A549 (cell line): Measurements from ENCODE around the gene CACNG5.

Experiments used
- CEBPB ChIP-seq, 2 experiments: fragments of >200 bp in 1 of 2; sonication (Bioruptor Twin) in 1 of 2; formaldehyde crosslinking in 1 of 2; IDR thresholded peaks; 2 replicates each; pipeline ENCODE4 v1.6.1; 2012 to 2016
- EHMT2 ChIP-seq: fragments of 200-600 bp; sonication (generic); IDR thresholded peaks from 2 replicates; pipeline ENCODE4 v1.6.1; 2016; ENCODE audit warnings: antibody characterized with exemption, low read depth, mild to moderate bottlenecking, moderate library complexity
- EP300 ChIP-seq, 2 experiments: fragments of >200 bp; sonication (Bioruptor Twin); formaldehyde crosslinking; IDR thresholded peaks; 2 replicates in 1 of 2; 3 replicates in 1 of 2; pipeline ENCODE4 v1.6.1; 2016 to 2017
- ESRRA ChIP-seq: fragments of 150-350 bp; IDR thresholded peaks from 2 replicates; pipeline ENCODE4 v1.6.1; 2014; ENCODE audit warnings: mild to moderate bottlenecking, low read length, borderline replicate concordance
- MAFK ChIP-seq: fragments of 450-650 bp; IDR thresholded peaks from 2 replicates; pipeline ENCODE4 v1.6.1; 2014; ENCODE audit not compliant: partially characterized antibody
- PHF8 ChIP-seq: fragments of 200-600 bp; sonication (generic); IDR thresholded peaks from 2 replicates; pipeline ENCODE4 v1.6.1; 2016; ENCODE audit warnings: low read depth, mild to moderate bottlenecking, antibody characterized with exemption, moderate library complexity, borderline replicate concordance
- POLR2A ChIP-seq: IDR thresholded peaks from 2 replicates; pipeline ENCODE4 v1.6.1; 2012; ENCODE audit warnings: mild to moderate bottlenecking, low read length
- RAD21 ChIP-seq, 2 experiments: fragments of >200 bp in 1 of 2; sonication (Bioruptor Twin) in 1 of 2; formaldehyde crosslinking in 1 of 2; IDR thresholded peaks in 1 of 2; conservative IDR thresholded peaks in 1 of 2; 2 replicates in 1 of 2; 3 replicates in 1 of 2; pipeline ENCODE4 v1.6.1; 2012 to 2018; ENCODE audit warnings: inconsistent platforms in 1 of 2
- REST ChIP-seq: fragments of 200-600 bp; sonication (generic); IDR thresholded peaks from 2 replicates; pipeline ENCODE4 v1.6.1; 2016; ENCODE audit warnings: antibody characterized with exemption, mild to moderate bottlenecking, moderate library complexity
- ZFP36 ChIP-seq: fragments of 450-650 bp; IDR thresholded peaks from 2 replicates; pipeline ENCODE4 v1.6.1; 2014; ENCODE audit warnings: borderline replicate concordance; ENCODE audit not compliant: partially characterized antibody
- TF ChIP-seq, protein P1 (sequence below): fragments of >200 bp; sonication (Bioruptor Twin); formaldehyde crosslinking; IDR thresholded peaks from 3 replicates; pipeline ENCODE4 v1.5.1; 2016
- TF ChIP-seq, protein P2 (sequence below): IDR thresholded peaks from 2 replicates; pipeline ENCODE4 v1.6.1; 2012; ENCODE audit warnings: low read depth, borderline replicate concordance
- TF ChIP-seq, protein P3 (sequence below): IDR thresholded peaks from 2 replicates; pipeline ENCODE4 v1.6.1; 2012

- TF ChIP-seq, protein P1, sequence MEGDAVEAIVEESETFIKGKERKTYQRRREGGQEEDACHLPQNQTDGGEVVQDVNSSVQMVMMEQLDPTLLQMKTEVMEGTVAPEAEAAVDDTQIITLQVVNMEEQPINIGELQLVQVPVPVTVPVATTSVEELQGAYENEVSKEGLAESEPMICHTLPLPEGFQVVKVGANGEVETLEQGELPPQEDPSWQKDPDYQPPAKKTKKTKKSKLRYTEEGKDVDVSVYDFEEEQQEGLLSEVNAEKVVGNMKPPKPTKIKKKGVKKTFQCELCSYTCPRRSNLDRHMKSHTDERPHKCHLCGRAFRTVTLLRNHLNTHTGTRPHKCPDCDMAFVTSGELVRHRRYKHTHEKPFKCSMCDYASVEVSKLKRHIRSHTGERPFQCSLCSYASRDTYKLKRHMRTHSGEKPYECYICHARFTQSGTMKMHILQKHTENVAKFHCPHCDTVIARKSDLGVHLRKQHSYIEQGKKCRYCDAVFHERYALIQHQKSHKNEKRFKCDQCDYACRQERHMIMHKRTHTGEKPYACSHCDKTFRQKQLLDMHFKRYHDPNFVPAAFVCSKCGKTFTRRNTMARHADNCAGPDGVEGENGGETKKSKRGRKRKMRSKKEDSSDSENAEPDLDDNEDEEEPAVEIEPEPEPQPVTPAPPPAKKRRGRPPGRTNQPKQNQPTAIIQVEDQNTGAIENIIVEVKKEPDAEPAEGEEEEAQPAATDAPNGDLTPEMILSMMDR, result no peak
- TF ChIP-seq EHMT2 (no peak), ZFP36 (no peak), POLR2A (no peak), RAD21 (conservative IDR thresholded peaks at IDR 0.05 in 1 of 2, IDR thresholded peaks at IDR 0.05 in 1 of 2) (no peak), ESRRA (no peak), CEBPB (IDR thresholded peaks at IDR 0.05) (no peak), REST (no peak), EP300 (IDR thresholded peaks at IDR 0.05) (no peak), MAFK (no peak), PHF8 (no peak)
- TF ChIP-seq, protein P2, sequence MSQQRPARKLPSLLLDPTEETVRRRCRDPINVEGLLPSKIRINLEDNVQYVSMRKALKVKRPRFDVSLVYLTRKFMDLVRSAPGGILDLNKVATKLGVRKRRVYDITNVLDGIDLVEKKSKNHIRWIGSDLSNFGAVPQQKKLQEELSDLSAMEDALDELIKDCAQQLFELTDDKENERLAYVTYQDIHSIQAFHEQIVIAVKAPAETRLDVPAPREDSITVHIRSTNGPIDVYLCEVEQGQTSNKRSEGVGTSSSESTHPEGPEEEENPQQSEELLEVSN, result no peak
- TF ChIP-seq, protein P3, sequence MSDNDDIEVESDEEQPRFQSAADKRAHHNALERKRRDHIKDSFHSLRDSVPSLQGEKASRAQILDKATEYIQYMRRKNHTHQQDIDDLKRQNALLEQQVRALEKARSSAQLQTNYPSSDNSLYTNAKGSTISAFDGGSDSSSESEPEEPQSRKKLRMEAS, result no peak
Observed at GRCh38 chr17:66799849-66800537, 34.9 kb upstream of the CACNG5 start.
